ENCODE data around the gene ZBTB17. TPM values are rescaled to one million over a fixed set of nuclear protein-coding genes. Genes with fewer than 3 reads are reported as not detected.

ZBTB17 gene
- total and polyA plus RNA-seq, 9 of the 15 experiments (the other 6 are each of a cell fraction or from before 2014, with no cell fraction given): 1.1 to 53.4 (median 29.6) TPM

GRCh38 chr1:15950763-15951295 is 25.1 kb downstream of the ZBTB17 start (continued):
- no peak for TF ChIP-seq ZNF707 (CRISPR knock-in tag; conservative IDR thresholded peaks at IDR 0.05)
- TF ChIP-seq, protein P1, sequence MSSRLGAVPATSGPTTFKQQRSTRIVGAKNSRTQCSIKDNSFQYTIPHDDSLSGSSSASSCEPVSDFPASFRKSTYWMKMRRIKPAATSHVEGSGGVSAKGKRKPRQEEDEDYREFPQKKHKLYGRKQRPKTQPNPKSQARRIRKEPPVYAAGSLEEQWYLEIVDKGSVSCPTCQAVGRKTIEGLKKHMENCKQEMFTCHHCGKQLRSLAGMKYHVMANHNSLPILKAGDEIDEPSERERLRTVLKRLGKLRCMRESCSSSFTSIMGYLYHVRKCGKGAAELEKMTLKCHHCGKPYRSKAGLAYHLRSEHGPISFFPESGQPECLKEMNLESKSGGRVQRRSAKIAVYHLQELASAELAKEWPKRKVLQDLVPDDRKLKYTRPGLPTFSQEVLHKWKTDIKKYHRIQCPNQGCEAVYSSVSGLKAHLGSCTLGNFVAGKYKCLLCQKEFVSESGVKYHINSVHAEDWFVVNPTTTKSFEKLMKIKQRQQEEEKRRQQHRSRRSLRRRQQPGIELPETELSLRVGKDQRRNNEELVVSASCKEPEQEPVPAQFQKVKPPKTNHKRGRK (tag; IDR thresholded peaks at IDR 0.05): peak; percentile 40; the same call in 1 of the 2 replicates
- TF ChIP-seq SMAD4 (CRISPR knock-in tag; conservative IDR thresholded peaks at IDR 0.05): 0 out of 2 replicates have a peak, but pooled peaks have one; percentile 11
- TF ChIP-seq ARID1B (IDR thresholded peaks at IDR 0.05): 0 out of 2 replicates have a peak, but pooled peaks have one; percentile 21
- TF ChIP-seq, protein P2, sequence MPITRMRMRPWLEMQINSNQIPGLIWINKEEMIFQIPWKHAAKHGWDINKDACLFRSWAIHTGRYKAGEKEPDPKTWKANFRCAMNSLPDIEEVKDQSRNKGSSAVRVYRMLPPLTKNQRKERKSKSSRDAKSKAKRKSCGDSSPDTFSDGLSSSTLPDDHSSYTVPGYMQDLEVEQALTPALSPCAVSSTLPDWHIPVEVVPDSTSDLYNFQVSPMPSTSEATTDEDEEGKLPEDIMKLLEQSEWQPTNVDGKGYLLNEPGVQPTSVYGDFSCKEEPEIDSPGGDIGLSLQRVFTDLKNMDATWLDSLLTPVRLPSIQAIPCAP (CRISPR knock-in tag; IDR thresholded peaks at IDR 0.05; ENCODE audit: borderline replicate concordance): no peak
- no peak for TF ChIP-seq ZNF324 (CRISPR knock-in tag; IDR thresholded peaks at IDR 0.05)
- no peak for TF ChIP-seq BRF2 (IDR thresholded peaks at IDR 0.05; ENCODE audit: borderline replicate concordance, insufficient read depth, insufficient read length)
- TF ChIP-seq, protein P3, sequence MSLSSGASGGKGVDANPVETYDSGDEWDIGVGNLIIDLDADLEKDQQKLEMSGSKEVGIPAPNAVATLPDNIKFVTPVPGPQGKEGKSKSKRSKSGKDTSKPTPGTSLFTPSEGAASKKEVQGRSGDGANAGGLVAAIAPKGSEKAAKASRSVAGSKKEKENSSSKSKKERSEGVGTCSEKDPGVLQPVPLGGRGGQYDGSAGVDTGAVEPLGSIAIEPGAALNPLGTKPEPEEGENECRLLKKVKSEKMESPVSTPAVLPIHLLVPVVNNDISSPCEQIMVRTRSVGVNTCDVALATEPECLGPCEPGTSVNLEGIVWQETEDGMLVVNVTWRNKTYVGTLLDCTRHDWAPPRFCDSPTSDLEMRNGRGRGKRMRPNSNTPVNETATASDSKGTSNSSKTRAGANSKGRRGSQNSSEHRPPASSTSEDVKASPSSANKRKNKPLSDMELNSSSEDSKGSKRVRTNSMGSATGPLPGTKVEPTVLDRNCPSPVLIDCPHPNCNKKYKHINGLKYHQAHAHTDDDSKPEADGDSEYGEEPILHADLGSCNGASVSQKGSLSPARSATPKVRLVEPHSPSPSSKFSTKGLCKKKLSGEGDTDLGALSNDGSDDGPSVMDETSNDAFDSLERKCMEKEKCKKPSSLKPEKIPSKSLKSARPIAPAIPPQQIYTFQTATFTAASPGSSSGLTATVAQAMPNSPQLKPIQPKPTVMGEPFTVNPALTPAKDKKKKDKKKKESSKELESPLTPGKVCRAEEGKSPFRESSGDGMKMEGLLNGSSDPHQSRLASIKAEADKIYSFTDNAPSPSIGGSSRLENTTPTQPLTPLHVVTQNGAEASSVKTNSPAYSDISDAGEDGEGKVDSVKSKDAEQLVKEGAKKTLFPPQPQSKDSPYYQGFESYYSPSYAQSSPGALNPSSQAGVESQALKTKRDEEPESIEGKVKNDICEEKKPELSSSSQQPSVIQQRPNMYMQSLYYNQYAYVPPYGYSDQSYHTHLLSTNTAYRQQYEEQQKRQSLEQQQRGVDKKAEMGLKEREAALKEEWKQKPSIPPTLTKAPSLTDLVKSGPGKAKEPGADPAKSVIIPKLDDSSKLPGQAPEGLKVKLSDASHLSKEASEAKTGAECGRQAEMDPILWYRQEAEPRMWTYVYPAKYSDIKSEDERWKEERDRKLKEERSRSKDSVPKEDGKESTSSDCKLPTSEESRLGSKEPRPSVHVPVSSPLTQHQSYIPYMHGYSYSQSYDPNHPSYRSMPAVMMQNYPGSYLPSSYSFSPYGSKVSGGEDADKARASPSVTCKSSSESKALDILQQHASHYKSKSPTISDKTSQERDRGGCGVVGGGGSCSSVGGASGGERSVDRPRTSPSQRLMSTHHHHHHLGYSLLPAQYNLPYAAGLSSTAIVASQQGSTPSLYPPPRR (CRISPR knock-in tag; IDR thresholded peaks at IDR 0.05; ENCODE audit: borderline replicate concordance): 0 out of 2 replicates have a peak, but pooled peaks have one; percentile 52
- TF ChIP-seq SIN3A (IDR thresholded peaks at IDR 0.05; ENCODE audit: borderline replicate concordance in 2 of 2, control insufficient read depth in 1 of 2, low read depth in 2 of 2, low read length in 2 of 2): no peak
- no peak for TF ChIP-seq EWSR1 (IDR thresholded peaks at IDR 0.05; ENCODE audit: borderline replicate concordance, low read depth, partially characterized antibody)
- peak in 1 of 2 experiments; percentile 29; a peak in 1 of 4 replicates for TF ChIP-seq HDAC1 (IDR thresholded peaks at IDR 0.05)
- no peak for TF ChIP-seq BRF1 (IDR thresholded peaks at IDR 0.05; ENCODE audit: borderline replicate concordance, extremely low read depth, insufficient read length)
- TF ChIP-seq ATF3 (IDR thresholded peaks at IDR 0.05): peak; percentile 62
- 0 out of 2 replicates have a peak, but pooled peaks have one; percentile 25 for TF ChIP-seq ATF3 (CRISPR knock-in tag; conservative IDR thresholded peaks at IDR 0.05)
- TF ChIP-seq SPI1 (IDR thresholded peaks at IDR 0.05; ENCODE audit: borderline replicate concordance, low read depth, low read length): no peak
- no peak for TF ChIP-seq KDM1A (IDR thresholded peaks at IDR 0.05)
- no peak for TF ChIP-seq ZFPM2 (CRISPR knock-in tag; IDR thresholded peaks at IDR 0.05)
- peak; percentile 60; the same call in 1 of the 2 replicates for TF ChIP-seq MECOM (CRISPR knock-in tag; IDR thresholded peaks at IDR 0.05)

Measured in K562 (cell line).